RWPE1 (cell line): ENCODE measurements around the gene NME4.

Source experiments
- CTCF ChIA-PET: fragments of 350-600 bp; sonication (Branson Sonifier 250); formaldehyde crosslinking; extraction: SDS; loops from one replicate; lab custom pipeline; 2021; lab: Yijun Ruan, JAX
- POLR2A ChIA-PET: fragments of 400-600 bp; formaldehyde crosslinking; extraction: SDS; loops from one replicate; lab custom pipeline; 2020; ENCODE audit warnings: antibody characterized with exemption; ENCODE audit not compliant: low non-redundant PET; lab: Yijun Ruan, JAX
- DNase-seq: peaks from one replicate; pipeline ENCODE4 v3.0.0; 2012; ENCODE audit warnings: low spot score
- H3K27ac ChIP-seq: fragments of 450-650 bp; 2 replicates; pipeline ENCODE4 v1.5.1; 2017
- TF ChIP-seq, protein P1 (sequence below): fragments of 450-650 bp; conservative IDR thresholded peaks from 2 replicates; pipeline ENCODE4 v1.5.1; 2017; ENCODE audit warnings: low read depth, mild to moderate bottlenecking

NME4 gene

DNA sequence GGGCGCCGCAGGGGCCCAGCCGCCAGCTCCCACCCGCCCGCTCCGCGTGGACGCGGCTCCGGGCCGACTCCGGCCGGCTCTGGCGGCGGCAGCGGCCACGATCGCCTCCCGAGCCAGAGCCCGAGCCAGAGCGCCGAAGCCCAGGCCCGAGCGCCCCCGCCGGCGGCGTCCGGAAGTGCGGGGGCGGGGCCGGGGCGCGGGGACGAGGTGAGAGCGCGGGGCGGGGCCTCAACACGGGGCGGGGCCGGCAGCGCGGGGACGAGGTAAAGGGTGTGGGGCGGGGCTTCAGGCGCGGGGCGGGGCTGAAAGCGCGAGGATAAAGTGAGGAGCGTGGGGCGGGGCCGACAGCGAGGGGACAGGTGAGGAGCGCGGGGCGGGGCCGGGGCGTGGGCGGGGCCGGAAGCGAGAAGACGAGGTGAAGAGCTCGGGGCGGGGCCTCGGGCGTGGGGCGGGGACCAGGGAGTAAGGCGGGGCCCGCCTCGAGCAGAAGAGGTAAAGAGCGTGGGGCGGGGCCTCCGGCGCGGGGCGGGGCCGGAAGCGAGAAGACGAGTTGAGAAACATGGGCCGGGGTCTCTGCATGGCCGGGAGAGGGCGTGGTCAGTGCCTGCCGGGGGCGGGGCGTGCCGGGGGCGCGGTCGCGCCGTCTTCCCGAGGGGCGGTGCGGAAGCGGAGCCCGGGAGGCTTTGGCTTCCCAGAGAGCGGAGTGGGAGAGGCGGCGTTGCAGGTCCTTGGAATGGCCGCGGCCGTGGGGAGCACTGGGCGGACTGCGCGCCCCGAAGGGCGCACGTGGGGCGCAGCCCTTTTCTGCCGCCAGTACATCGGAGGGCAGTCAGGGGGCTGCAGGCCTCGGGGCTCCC lies 44.2 kb upstream of the NME4 start, which contains the start of gene AXIN1:
AXIN1 (minus strand) TSS at position 177 of the 857 bp plus-strand sequence. CDS start 5,698 bp downstream, outside the sequence.
- DNase-seq = peak; percentile 83
- ChIA-PET CTCF (interaction anchor here (0.6 to 2.0 kb wide), 4 partner anchors 9 to 50 kb away, joined by 3 to 4 read pairs (median 4); no protein-coding TSS in a partner anchor), POLR2A (interaction anchor here (0.7 kb wide), 1 partner anchor 152 kb away, joined by 3 read pairs; no protein-coding TSS in a partner anchor)
- H3K27ac ChIP-seq = peak within 1 kb of the TSS; percentile 94
- TF ChIP-seq, protein P1, sequence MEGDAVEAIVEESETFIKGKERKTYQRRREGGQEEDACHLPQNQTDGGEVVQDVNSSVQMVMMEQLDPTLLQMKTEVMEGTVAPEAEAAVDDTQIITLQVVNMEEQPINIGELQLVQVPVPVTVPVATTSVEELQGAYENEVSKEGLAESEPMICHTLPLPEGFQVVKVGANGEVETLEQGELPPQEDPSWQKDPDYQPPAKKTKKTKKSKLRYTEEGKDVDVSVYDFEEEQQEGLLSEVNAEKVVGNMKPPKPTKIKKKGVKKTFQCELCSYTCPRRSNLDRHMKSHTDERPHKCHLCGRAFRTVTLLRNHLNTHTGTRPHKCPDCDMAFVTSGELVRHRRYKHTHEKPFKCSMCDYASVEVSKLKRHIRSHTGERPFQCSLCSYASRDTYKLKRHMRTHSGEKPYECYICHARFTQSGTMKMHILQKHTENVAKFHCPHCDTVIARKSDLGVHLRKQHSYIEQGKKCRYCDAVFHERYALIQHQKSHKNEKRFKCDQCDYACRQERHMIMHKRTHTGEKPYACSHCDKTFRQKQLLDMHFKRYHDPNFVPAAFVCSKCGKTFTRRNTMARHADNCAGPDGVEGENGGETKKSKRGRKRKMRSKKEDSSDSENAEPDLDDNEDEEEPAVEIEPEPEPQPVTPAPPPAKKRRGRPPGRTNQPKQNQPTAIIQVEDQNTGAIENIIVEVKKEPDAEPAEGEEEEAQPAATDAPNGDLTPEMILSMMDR = peak; percentile 79

DNA sequence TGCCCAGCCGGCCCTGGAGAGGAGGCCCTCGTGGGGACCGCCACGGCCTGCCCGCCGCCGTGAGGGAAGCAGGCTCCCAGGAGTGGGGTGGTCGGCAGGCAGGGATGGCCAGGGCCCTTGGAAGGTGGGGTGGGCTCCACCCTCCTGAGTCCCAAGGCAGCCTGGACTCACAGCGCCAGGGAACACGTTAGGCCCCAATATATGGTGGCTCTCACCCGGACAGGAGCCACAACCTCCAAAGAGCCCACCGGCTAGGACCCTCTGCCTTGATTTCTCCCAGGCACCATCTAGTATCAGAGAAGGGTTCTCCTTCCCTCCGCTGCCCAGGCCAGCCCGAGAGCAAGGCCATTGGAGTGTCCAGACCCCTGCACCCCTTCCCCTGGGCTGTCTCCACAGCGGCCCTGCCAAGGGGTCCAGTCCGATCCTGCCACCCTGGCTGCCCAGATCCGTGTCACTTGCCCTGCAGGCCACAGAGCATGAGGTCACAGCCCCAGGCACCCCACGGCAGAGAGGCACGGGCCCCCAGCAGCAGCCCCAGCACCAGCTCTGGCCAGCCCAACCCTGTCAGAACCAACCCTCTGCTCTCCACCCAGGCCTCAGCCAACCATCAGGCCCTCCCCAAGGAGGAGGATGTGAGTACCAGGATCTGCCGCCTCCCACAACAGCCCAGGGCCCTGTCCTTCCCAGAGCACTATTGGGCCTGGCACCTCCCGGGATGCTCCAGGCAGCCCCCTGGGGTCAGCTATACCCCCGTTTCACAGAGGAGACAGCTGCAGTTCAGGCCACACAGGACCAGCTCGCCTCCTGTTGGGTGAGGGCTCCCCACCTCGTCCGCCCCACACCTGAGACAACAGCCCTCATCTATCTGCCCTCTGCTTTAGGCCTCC lies 43.4 kb upstream of the NME4 start:
- CTCF ChIA-PET = interaction anchor here (0.7 to 2.0 kb wide), 2 partner anchors 8 to 189 kb away, joined by 3 to 4 read pairs; no protein-coding TSS in a partner anchor
- DNase-seq = no peak
- TF ChIP-seq, protein P1 = no peak
- peak overlapping the region; percentile 94 for H3K27ac ChIP-seq
- POLR2A ChIA-PET = interaction anchor here (0.5 to 0.6 kb wide), 3 partner anchors 88 to 1100 kb away, joined by 3 to 7 read pairs (median 3); no protein-coding TSS in a partner anchor

DNA sequence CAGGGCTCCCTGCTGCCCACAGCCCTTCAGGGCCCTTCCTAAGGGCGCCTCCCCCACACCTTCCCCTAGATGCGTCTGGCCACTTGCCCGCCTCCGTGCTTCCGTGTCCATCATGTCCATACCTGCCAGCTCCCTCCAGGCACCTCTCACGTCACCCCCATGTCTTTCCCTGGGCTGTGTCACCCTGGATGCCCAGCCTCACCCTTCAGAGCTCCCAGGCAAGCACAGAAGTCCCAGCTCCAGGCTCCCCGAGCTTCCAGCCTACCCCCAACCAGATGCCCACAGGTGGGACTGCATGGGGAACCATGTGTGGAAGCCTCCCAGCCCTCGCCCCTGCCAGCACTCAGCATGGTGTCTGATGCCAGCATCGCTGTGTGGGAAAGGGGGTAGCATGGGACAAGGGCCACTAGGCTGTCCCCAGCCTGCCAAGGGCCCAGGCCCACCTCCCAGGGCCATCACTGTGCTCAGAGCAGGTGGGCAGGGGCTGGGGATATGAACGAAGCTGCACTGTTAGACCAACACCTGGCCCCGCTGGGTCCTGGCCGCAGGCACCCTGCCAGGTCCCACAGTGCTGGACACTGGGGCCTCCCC lies 42.6 kb upstream of the NME4 start:
- TF ChIP-seq, protein P1 = no peak
- CTCF ChIA-PET = interaction anchor here (0.7 to 2.0 kb wide), 2 partner anchors 7 to 189 kb away, joined by 3 to 4 read pairs; no protein-coding TSS in a partner anchor
- POLR2A ChIA-PET = interaction anchor here (0.5 kb wide), 2 partner anchors 89 to 238 kb away, joined by 3 read pairs; no protein-coding TSS in a partner anchor
- peak; percentile 69 for DNase-seq
- H3K27ac ChIP-seq = peak overlapping the region; percentile 94

DNA sequence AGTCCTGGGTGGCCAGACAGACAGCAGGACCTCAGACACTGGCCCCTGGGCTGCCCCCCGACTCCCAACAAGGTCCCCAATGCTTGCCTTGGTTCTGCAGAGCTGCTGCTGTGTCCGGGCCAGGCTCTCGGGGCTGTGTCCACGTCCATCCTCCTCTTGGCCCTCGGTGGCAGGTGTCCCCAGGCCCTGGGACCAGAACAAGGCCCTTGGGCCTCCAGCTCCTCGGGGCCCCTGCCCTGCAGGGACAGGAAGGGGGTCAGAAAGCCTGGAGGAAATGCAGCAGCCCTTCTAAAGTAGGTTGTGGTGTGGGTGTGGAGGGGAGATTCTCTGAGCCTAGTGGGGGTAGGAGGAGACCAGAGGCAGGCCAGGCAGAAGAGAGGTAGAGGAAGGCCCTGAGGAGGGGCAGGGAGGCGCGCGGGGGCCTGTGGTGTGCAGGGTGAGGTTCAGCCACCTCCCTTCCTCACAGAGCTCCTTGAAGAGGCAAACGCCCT lies 42.0 kb upstream of the NME4 start:
- TF ChIP-seq, protein P1 = no peak
- DNase-seq = no peak
- CTCF ChIA-PET = no interaction called here
- H3K27ac ChIP-seq = peak overlapping the region; percentile 94
- POLR2A ChIA-PET = no interaction called here

DNA sequence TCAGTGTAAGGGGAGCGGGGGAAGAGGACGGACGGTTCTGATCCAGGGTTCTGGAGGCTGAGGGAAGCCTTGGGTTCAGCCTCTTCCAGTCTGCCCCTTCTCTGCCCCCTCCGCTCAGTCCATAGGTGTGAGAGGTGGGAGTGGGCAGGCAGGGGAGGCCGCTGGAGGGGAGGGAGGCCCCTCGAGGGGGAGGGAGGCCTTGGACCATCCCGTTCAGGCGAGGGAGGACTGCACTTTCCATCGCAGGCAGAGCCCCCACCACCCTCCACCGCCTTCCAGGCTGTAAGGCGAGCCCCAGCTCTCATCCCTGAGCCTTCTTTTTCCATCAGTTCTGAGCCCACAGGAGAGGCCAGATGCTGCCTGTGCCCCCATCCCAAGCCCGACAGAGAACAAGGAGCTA lies 40.3 kb upstream of the NME4 start:
- no peak for DNase-seq
- H3K27ac ChIP-seq = no peak overlapping the region; the same call in 1 of the 2 replicates
- TF ChIP-seq, protein P1 = no peak
- ChIA-PET CTCF (no interaction called here), POLR2A (no interaction called here)
